ENCODE data around the gene GRIA1.

DNA sequence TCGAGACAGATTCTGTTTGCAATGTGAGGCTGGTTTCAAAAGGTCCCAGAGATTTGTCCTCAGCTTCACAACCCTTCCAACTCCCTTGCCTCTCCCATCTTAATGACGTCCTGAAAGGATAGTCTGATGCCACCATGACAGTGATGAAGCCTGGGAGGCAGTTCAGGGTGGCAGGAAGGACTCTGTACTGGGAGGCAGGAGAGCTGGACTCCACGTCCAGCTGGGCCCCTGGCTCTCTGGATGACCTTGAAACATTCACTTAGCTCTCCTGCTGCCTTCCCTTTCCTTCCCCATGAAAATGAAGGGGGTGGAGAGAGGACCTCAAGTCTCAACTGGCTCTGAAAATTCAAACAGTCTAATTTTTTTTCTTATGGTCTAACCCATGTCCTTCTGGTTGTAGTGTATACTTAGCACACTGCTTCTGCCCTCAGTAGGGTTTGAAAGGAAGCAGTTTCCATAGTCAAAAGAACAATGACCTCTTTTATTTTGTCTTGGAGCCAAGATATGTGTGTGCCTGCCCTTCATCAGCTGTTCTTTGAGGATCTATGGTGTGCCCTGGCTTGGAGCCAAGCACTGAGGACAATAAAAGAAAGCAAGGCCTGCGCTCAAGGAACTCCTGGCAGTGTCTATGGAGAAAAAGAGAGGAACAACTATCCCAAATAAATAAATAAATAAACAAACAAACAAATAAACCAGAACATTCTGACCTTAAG lies 188.3 kb downstream of the GRIA1 start:
- TF ChIP-seq CTCF (IDR thresholded peaks at IDR 0.05) (no peak), POLR2A (IDR thresholded peaks at IDR 0.05) (no peak)
